Stimulated activated CD8-positive, alpha-beta memory T cell treated with anti-CD3 and anti-CD28 coated beads, Interleukin-2, amount 100 ng/mL, for 1 hour (primary cell): Measurements from ENCODE around the gene MROH7.

Experiments
- DNase-seq, 2 donors: peaks; one replicate each; pipeline ENCODE4 v3.0.0-alpha.2; 2020; ENCODE audit warnings: low read depth in 2 of 2

The MROH7 gene

GRCh38 chr1:54651608-54652007 is 10.0 kb downstream of the MROH7 start:
- DNase-seq: no peak

DNA sequence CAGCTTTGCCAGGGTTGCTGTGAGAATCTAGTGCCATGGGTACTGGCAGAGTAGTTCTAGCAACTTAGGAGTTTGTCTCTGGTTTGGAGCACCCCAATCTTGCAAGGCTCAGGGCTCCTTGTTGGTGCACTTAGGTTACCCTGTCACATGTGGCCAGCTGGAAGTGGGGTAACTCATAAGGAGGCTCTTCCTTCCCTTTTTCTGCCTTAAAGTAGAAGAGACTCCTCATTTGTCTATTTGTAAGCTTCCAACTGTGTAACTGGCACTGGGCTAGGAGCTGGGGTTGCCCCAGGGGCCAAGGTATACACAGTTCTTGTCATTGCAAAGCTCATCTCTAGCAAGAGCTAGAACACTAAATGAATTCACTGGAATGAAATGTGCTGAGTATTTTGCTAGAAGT is 10.6 kb downstream of the MROH7 start:
- DNase-seq: no peak

DNA sequence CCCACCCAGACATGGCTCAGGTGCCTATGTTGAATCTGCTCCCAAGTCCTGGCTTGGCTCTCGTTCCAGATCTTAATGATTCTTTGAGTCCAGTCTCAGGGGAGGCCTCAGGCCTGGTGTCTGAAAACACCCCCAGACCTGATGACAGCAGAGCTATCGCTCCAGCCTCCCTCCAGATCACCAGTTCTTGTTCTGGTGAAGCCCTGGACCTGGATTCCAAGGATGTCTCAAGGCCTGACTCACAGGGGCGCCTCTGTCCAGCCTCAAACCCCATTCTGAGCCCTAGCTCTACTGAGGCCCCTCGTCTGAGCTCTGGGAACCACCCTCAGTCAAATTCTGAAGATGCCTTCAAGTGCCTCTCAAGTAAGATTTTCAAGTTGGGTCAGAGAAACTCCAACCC is 11.4 kb downstream of the MROH7 start:
- DNase-seq: no peak

DNA sequence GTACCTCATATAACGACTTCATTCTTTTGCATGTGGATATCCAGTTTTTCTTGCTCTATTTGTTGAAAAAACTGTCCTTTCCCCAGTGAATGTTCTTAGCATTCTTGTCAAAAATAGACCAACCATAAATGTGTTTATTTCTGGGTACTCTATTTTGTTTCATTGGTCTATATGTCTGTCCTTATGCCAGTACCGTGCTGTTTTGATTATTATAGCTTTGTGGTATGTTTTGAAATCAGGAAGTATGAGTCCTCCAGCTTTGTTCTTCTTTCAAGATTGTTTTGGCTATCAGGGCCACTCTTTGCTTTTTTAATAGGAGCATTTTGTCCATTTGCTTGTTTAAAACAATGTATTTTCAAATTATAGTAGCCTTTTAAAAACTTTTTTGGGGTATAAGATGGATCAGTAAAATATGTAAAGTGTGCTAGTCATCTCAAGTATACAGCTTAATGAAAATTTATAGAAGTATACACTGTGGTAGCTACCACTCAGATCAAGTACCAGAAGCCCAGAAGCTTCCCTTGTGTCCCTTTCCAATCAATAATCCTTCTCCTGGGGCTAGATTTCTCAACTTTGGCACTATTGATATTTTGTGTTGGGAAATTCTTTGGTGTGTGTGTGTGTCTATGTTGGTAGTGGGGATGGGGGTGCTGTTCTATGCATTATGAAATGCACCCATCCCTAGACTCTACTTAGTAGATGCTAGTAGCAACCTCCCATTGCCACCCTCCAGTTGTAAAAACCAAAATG is 16.8 kb downstream of the MROH7 start:
- no peak for DNase-seq

GRCh38 chr1:54663725-54664124 is 22.1 kb downstream of the MROH7 start:
- no peak for DNase-seq

GRCh38 chr1:54664364-54664763 is 22.8 kb downstream of the MROH7 start:
- DNase-seq: no peak

GRCh38 chr1:54665852-54666251 is 24.3 kb downstream of the MROH7 start:
- no peak for DNase-seq

GRCh38 chr1:54666333-54666732 is 24.7 kb downstream of the MROH7 start:
- no peak for DNase-seq

DNA sequence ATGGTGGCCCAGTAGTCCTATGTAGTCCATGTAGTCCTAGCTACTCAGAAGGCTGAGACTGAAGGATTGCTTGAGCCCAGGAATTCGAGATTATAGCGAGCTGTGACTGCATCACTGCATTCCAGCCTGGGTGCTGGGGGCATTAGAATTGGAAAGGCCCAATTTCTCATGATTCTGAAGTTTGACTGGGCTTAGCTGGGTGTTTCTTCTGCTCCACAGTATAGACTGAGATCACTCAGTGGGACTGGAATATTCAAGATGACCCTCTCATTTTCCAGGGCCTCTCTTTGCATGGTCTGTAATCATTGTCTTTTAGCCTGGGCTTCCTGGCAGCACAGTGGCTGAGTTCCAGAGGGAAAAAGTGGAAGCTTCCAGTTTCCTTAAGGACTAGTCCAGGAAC is 26.2 kb downstream of the MROH7 start:
- DNase-seq: no peak

- no peak for DNase-seq
These were observed 27.0 kb downstream of the MROH7 start for GRCh38 chr1:54668567-54668966.

DNA sequence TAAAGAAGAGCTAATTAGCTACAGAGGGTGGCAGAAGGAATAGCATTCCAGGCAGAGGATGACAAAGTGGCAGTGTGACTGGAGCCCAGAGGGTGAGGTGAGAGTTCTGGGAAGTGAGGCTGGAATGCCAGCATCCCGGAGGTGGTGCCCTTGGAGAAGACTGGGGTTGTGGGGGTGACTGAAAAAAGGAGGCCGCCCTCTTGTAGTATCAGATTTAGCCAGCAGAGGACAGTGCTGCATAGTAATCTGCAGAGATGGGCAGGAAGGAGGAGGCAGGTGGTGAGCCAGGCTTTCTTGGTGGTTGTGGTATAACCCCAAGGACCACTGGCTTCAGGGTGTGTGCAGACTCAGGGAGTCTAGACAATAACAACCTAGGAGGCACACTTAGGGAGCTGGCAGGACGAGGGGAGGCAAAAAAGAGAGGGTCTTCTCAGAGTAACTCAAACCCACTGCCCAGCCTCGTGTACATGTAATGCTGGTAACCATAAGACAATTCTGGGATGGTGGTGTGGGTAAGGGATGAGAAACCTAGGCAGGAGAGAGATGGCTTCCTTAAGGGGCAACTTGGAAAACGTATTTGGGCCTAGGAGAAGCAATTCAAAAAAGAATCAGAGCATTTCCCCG is 30.5 kb downstream of the MROH7 start:
- peak; percentile 21 to 28 for DNase-seq

- DNase-seq: no peak
These were observed 37.4 kb downstream of the MROH7 start for GRCh38 chr1:54678776-54679643.

- no peak for DNase-seq
These were observed 38.1 kb downstream of the MROH7 start for GRCh38 chr1:54679706-54680105.

DNA sequence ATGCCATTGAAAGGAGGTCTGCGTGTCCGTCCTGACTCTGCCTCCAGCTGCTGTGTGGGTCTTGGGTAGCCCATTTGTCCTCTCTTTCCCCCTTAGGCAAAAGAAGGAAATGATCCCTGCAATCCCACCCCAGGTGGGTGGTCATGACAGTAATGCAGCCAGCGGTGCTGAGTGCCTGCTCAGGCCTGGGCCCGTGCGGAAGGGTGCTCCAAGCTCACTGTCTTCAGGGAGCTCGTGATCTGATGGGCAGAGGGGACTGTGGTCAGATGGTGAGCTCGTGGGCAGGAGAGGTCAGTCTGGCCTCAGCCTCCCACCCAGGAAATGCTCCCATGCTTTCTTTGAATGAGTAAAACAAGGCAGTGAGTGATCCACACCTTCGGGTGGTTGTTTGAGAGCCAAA is 38.8 kb downstream of the MROH7 start:
- DNase-seq: no peak

- no peak for DNase-seq
These were observed 39.8 kb downstream of the MROH7 start for GRCh38 chr1:54681358-54681757.

DNA sequence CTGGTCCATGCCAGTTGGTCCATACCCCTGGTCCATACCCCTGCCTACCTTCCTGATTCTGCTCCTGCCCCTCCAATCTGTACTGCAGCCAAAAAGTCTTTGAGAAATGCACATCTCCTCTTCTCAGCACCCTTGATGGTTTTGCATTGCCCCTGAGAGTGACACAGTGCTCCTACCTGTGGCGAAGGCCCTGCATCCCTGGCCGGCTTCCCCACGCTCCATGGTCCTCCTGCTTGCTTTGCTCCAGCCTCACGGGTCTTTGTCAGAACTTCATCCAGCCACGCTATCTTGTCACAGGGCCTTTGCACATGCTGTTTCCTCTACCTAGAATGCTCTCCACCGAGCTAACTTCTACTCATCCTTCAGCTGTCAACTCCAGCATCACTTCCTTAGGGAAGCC is 41.9 kb downstream of the MROH7 start:
- DNase-seq: no peak

- DNase-seq: no peak
These were observed 43.8 kb downstream of the MROH7 start for GRCh38 chr1:54685335-54685905.

DNA sequence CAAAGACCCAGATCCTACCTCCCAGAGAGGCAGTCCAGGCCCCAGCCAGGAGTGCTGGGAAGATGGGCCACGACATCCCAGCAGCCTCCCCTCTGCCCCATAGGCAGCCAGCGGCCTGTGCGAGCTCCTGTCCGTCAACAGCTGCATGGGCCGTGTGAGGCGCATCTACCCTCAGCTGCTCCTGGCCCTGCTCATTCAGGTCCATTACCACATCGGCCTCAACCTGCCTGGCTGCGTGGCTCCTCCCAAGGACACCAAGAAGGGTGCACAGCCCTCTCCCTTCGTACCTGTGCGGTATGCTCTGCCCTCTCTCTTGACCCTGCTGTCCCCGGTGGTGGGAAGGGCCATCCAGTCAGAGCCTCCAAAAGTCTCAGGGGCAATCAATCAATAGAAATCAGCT is 44.6 kb downstream of the MROH7 start:
- no peak for DNase-seq

- DNase-seq: no peak
These were observed 53.2 kb downstream of the MROH7 start for GRCh38 chr1:54694771-54695170.

- DNase-seq: no peak
These were observed 53.6 kb downstream of the MROH7 start for GRCh38 chr1:54695221-54695620.

- no peak for DNase-seq
These were observed 54.2 kb downstream of the MROH7 start for GRCh38 chr1:54695764-54696163.

- DNase-seq: no peak
These were observed 54.7 kb downstream of the MROH7 start for GRCh38 chr1:54696262-54696661.
